DMS53 (cell line): Measurements from ENCODE around the gene MIEF1.

Source experiments
- DNase-seq: peaks from one replicate; lab custom pipeline; 2025; lab: John Stamatoyannopoulos, UW

MIEF1 gene

GRCh38 chr22:39556970-39557841 is 55.1 kb downstream of the MIEF1 start:
- DNase-seq: peak; percentile 58

- DNase-seq: peak; percentile 27
These were observed 56.2 kb downstream of the MIEF1 start for GRCh38 chr22:39558254-39558727.

- DNase-seq: no peak
These were observed 56.9 kb downstream of the MIEF1 start for GRCh38 chr22:39558950-39559349.

- peak; percentile 46 for DNase-seq
These were observed 57.5 kb downstream of the MIEF1 start for GRCh38 chr22:39559456-39560105.

GRCh38 chr22:39560127-39560526 is 58.0 kb downstream of the MIEF1 start:
- no peak for DNase-seq

GRCh38 chr22:39562839-39563489 is 60.9 kb downstream of the MIEF1 start:
- no peak for DNase-seq

GRCh38 chr22:39563571-39564428 is 61.7 kb downstream of the MIEF1 start:
- DNase-seq: no peak

GRCh38 chr22:39565414-39565944 is 63.4 kb downstream of the MIEF1 start:
- DNase-seq: no peak

- DNase-seq: no peak
These were observed 65.3 kb downstream of the MIEF1 start for GRCh38 chr22:39567135-39567946.
